Thoracic aorta (tissue), 2 donors: ENCODE data around the gene ZIC4. TPM values are rescaled to one million over a fixed set of nuclear protein-coding genes. Genes with fewer than 3 reads are reported as not detected.

ENCODE experiments used
- ATAC-seq: fragments of 150-250 bp; one replicate; pipeline ENCODE4 v1.8.0; 2017; ENCODE audit warnings: low read depth; ENCODE audit not compliant: insufficient number of reproducible peaks, low FRiP score
- DNase-seq: peaks from one replicate; pipeline ENCODE4 v3.0.0-alpha.2; 2020; ENCODE audit warnings: low spot score
- H3K27ac ChIP-seq, 2 donors: fragments of 200-600 bp; sonication (generic); 1 replicate in 1 of 2; 2 replicates in 1 of 2; pipeline ENCODE4 v1.5.1; 2016; ENCODE audit warnings: mild to moderate bottlenecking in 2 of 2, moderate library complexity in 2 of 2
- H3K27me3 ChIP-seq: fragments of 200-600 bp; sonication (generic); replicated peaks from 2 replicates; pipeline ENCODE4 v1.6.0; 2016; ENCODE audit warnings: mild to moderate bottlenecking; ENCODE audit not compliant: insufficient read depth
- H3K36me3 ChIP-seq: fragments of 200-600 bp; sonication (generic); one replicate; pipeline ENCODE4 v1.5.1; 2016
- H3K4me1 ChIP-seq, 2 donors: fragments of 200-600 bp; sonication (generic); 1 replicate in 1 of 2; 2 replicates in 1 of 2; pipeline versions ENCODE4 v1.5.1 to v1.6.0; 2016; ENCODE audit warnings: low read depth in 2 of 2, mild to moderate bottlenecking in 1 of 2; ENCODE audit not compliant: control insufficient read depth in 1 of 2
- H3K4me3 ChIP-seq: fragments of 200-600 bp; sonication (generic); 2 replicates; pipeline ENCODE4 v1.5.1; 2016; ENCODE audit warnings: mild to moderate bottlenecking
- H3K9me3 ChIP-seq: fragments of 200-600 bp; sonication (generic); 2 replicates; pipeline ENCODE4 v1.5.1; 2016
- total RNA-seq, 2 donors: library from RNA; depleted of rRNA; stranded (reverse); fragments of >200 nt; gene quantifications; one replicate each; pipeline versions ENCODE4 v1.1.0 to v1.2.3, GENCODE V29; 2016
- TF ChIP-seq, protein P1 (sequence below): fragments of 200-600 bp; sonication (generic); IDR thresholded peaks from one replicate; pipeline ENCODE4 v1.5.1; 2019; ENCODE audit warnings: antibody characterized with exemption

The ZIC4 gene
- total RNA-seq, 2 donors from 2014 or later, result not detected

DNA sequence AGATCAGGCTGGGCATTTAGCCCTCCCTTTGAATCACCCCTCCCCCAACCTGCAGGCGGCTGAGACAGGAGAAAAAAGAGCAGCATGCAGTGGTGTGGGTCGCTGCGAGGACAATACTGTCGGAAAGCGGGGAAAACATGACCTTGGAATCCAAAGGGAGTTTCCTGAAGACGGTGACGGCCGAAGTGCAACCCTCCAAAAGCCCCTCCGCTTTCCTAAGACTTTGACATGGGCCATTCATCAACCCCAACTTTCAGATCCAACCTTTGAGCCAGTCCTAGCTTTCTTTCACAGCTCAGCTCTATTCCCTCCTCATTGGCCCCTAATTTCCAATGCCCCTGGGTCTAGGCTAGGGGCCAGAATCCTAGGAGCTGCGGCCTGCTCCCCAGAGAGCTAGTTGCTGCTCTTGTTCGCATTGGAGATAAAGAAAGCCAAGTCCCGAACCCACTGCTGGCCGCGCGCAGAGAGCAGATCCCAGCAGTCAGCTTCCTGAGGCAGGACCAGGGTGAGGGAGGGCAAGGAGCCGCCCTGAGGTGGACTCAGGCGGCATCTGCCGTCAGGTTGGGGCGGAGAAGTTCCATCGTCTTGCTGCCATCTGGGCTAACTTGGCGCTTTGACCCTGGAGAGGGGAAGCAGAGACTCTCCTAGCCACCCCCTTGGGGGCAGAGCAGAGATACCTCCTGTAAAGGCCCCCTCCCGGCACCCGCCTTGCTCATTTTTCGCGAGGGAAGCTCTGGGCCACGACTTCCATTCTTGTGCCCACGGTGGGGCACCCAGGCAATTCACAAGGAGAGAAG lies 914 bp downstream of the ZIC4 start:
- H3K27me3 ChIP-seq, result peaks cover 48% of the 10 kb centered on the region
- H3K4me3 ChIP-seq, result no peak overlapping the region
- H3K9me3 ChIP-seq, result no peaks in the 10 kb centered on the region
- peaks cover 5 to 26% of the 10 kb centered on the region in 2 donors for H3K4me1 ChIP-seq
- TF ChIP-seq, protein P1, sequence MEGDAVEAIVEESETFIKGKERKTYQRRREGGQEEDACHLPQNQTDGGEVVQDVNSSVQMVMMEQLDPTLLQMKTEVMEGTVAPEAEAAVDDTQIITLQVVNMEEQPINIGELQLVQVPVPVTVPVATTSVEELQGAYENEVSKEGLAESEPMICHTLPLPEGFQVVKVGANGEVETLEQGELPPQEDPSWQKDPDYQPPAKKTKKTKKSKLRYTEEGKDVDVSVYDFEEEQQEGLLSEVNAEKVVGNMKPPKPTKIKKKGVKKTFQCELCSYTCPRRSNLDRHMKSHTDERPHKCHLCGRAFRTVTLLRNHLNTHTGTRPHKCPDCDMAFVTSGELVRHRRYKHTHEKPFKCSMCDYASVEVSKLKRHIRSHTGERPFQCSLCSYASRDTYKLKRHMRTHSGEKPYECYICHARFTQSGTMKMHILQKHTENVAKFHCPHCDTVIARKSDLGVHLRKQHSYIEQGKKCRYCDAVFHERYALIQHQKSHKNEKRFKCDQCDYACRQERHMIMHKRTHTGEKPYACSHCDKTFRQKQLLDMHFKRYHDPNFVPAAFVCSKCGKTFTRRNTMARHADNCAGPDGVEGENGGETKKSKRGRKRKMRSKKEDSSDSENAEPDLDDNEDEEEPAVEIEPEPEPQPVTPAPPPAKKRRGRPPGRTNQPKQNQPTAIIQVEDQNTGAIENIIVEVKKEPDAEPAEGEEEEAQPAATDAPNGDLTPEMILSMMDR, result no peak
- ATAC-seq, result no peak
- no peak overlapping the region for H3K27ac ChIP-seq
- no peak for DNase-seq
- no peaks in the 10 kb centered on the region for H3K36me3 ChIP-seq

- Histone ChIP-seq H3K9me3 (no peaks in the 10 kb centered on the region), H3K4me1 (peaks cover 2 to 22% of the 10 kb centered on the region in 2 donors), H3K36me3 (no peaks in the 10 kb centered on the region), H3K4me3 (no peak overlapping the region), H3K27me3 (peaks cover 44% of the 10 kb centered on the region), H3K27ac (no peak overlapping the region)
- no peak for DNase-seq
- TF ChIP-seq, protein P1, result no peak
- no peak for ATAC-seq
Measured at GRCh38 chr3:147404800-147405230, 1.5 kb downstream of the ZIC4 start.

GRCh38 chr3:147404000-147404799 lies 2.1 kb downstream of the ZIC4 start:
- Histone ChIP-seq H3K27ac (no peak overlapping the region), H3K4me3 (no peak overlapping the region), H3K36me3 (no peaks in the 10 kb centered on the region), H3K9me3 (no peaks in the 10 kb centered on the region), H3K4me1 (peaks cover 2 to 16% of the 10 kb centered on the region in 2 donors), H3K27me3 (peaks cover 38% of the 10 kb centered on the region)
- TF ChIP-seq, protein P1, result no peak
- no peak for ATAC-seq
- DNase-seq, result no peak

DNA sequence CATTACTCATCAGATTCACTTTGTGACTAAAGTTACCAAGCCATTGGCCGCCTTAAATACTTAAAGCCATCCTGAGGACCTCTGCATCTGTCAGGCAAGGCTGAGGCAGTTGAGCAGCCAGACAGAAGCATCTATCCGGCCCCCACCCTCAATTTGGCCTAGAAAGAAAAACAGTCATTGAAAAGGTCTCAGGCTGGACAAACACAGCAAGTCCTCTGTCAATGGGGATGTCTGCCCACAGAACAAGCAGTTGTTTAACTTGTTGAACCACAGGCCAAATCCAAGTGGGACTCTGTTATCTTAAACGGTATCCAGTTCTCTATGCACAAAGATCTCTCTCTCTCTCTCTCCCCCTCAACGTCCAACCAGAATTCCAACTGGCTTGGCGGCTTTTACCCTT lies 2.8 kb downstream of the ZIC4 start:
- H3K4me3 ChIP-seq, result no peak overlapping the region
- TF ChIP-seq, protein P1, result no peak
- H3K27ac ChIP-seq, result no peak overlapping the region
- DNase-seq, result no peak
- no peaks in the 10 kb centered on the region for H3K9me3 ChIP-seq
- H3K27me3 ChIP-seq, result peaks cover 33% of the 10 kb centered on the region
- no peaks in the 10 kb centered on the region for H3K36me3 ChIP-seq
- ATAC-seq, result no peak
- H3K4me1 ChIP-seq, result peaks cover 2 to 10% of the 10 kb centered on the region in 2 donors

GRCh38 chr3:147402159-147402558 lies 4.2 kb downstream of the ZIC4 start:
- Histone ChIP-seq H3K4me1 (peaks cover 4 to 12% of the 10 kb centered on the region in 2 donors), H3K4me3 (no peak overlapping the region), H3K9me3 (no peaks in the 10 kb centered on the region), H3K27ac (no peak overlapping the region), H3K36me3 (no peaks in the 10 kb centered on the region), H3K27me3 (peaks cover 21% of the 10 kb centered on the region)
- TF ChIP-seq, protein P1, result no peak
- ATAC-seq, result no peak
- no peak for DNase-seq
